GM13977 (cell line): Measurements from ENCODE around the gene KCNJ18.
"Not testable (repeated sequence)": the region's sequence is repeated elsewhere in the genome, so short reads cannot be mapped to it uniquely, and the experiment has no call there.

Experiments used
- DNase-seq: peaks from one replicate; pipeline ENCODE4 v3.0.0; 2012; ENCODE audit warnings: low spot score
- CTCF ChIP-seq: IDR thresholded peaks from 2 replicates; pipeline ENCODE4 v1.5.1; 2012; ENCODE audit warnings: mild to moderate bottlenecking, control low read depth; ENCODE audit not compliant: insufficient read depth; ENCODE audit errors: extremely low read depth, missing control alignments
- in situ Hi-C: fragments of 300-500 bp; cut with MboI; formaldehyde crosslinking; loops from one replicate; pipeline ENCODE4 v1.12.0; 2022; ENCODE audit warnings: low sequenced_read_pairs, low pct_unique_long_range_greater_than_20kb, mixed read lengths, inconsistent platforms; ENCODE audit not compliant: unreplicated experiment

The KCNJ18 gene

GRCh38 chr17:21685061-21685795, 7.1 kb upstream of the KCNJ18 start:
- DNase-seq = not testable (repeated sequence)
- in situ Hi-C loops = loop anchor here (5.0 kb wide), 1 partner anchor 283 kb away; no protein-coding TSS in a partner anchor

- no peak for TF ChIP-seq CTCF
- no peak for DNase-seq
- in situ Hi-C loops = loop anchor here (5.0 kb wide), 1 partner anchor 284 kb away; no protein-coding TSS in a partner anchor
These were observed 5.9 kb upstream of the KCNJ18 start for GRCh38 chr17:21686165-21687015.

- no peak for TF ChIP-seq CTCF
- DNase-seq = no peak
- in situ Hi-C loops = loop anchor here (5.0 kb wide), 1 partner anchor 285 kb away; no protein-coding TSS in a partner anchor
These were observed 5.0 kb upstream of the KCNJ18 start for GRCh38 chr17:21687136-21687953.

- no peak for DNase-seq
- no peak for TF ChIP-seq CTCF
- in situ Hi-C loops = loop anchor here (5.0 kb wide), 1 partner anchor 286 kb away; no protein-coding TSS in a partner anchor
These were observed 3.9 kb upstream of the KCNJ18 start for GRCh38 chr17:21688293-21688949.

- no peak for TF ChIP-seq CTCF
- DNase-seq = no peak
- in situ Hi-C loops = loop anchor here (5.0 kb wide), 1 partner anchor 287 kb away; no protein-coding TSS in a partner anchor
These were observed 2.7 kb upstream of the KCNJ18 start for GRCh38 chr17:21689604-21690003.

- DNase-seq, in situ Hi-C loops: not testable (repeated sequence)
These were observed 1.5 kb upstream of the KCNJ18 start for GRCh38 chr17:21690811-21691210.

- DNase-seq, in situ Hi-C loops: not testable (repeated sequence)
These were observed 842 bp upstream of the KCNJ18 start for GRCh38 chr17:21691481-21691880.

GRCh38 chr17:21692704-21693065, 362 bp downstream of the KCNJ18 start:
- DNase-seq, in situ Hi-C loops: not testable (repeated sequence)

GRCh38 chr17:21693391-21693796, 1.1 kb downstream of the KCNJ18 start:
- DNase-seq, in situ Hi-C loops: not testable (repeated sequence)

- in situ Hi-C loops, DNase-seq: not testable (repeated sequence)
These were observed 1.6 kb downstream of the KCNJ18 start for GRCh38 chr17:21693937-21694336.

GRCh38 chr17:21696227-21696626, 3.9 kb downstream of the KCNJ18 start:
- DNase-seq, in situ Hi-C loops: not testable (repeated sequence)
